ENCODE measurements around the gene DBI.

The DBI gene

DNA sequence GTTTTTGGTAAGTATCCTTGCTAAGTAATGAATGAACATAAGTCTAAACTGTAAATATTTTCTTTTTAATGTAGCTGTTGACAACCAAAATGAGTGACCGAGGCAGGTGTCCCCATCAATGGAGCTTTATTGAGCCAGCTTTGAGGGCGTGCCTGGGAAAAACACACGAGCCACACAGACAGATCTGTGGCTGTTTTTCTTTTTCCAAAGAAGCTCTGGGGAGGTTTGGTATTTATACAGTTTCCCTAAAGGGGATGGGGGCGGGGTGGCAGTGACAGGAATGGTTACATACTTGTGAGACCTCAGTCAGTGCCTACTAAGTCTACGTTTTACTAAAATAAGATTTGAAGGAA is 11.2 kb downstream of the DBI start:
- no peak for TF ChIP-seq CTCF (IDR thresholded peaks at IDR 0.05)

DNA sequence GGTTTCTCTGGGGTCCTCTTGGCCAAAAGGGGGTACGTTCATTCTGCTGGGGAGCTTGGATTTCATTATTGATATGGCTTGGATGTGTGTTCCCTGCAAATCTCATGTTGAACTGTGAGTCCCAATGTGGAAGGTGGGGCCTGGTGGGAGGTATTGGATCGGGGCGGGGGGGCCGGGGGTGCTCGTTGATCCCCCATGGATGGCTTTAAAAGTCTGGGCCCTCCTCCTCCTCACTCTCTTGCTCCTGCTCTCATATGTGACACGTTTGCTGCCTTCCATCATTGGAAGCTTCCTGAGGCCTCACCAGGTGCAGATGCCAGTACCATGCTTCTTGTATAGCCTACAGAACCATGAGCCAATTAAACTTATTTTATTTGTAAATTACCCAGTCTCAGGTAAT is 11.8 kb downstream of the DBI start:
- no peak for TF ChIP-seq CTCF (IDR thresholded peaks at IDR 0.05)

- no peak for TF ChIP-seq CTCF (IDR thresholded peaks at IDR 0.05)
These were observed 16.8 kb downstream of the DBI start for GRCh38 chr2:119383410-119384140.

- TF ChIP-seq CTCF (IDR thresholded peaks at IDR 0.05), result no peak
These were observed 18.2 kb downstream of the DBI start for GRCh38 chr2:119384971-119385370.

DNA sequence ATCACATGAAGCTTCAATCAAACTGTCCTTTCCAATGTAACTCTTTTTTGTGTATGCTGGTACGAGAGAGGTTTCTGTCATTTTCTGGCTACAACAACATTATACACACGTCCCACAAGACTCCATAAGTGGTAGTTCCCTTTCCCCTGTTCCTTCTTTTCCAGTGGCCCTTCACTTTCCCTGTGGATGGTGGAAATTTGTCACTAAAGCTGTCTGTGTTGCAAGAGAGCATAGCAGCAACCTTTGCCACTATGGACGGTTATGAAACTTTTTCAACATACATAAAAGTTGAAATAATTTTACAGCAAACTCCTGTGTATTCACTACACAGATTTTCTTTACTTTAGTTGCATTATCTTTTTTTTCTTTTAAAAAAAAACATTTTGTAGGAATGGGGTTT is 18.7 kb downstream of the DBI start:
- TF ChIP-seq CTCF (IDR thresholded peaks at IDR 0.05), result no peak

GRCh38 chr2:119387381-119388129 is 20.8 kb downstream of the DBI start:
- TF ChIP-seq CTCF (IDR thresholded peaks at IDR 0.05), result no peak

DNA sequence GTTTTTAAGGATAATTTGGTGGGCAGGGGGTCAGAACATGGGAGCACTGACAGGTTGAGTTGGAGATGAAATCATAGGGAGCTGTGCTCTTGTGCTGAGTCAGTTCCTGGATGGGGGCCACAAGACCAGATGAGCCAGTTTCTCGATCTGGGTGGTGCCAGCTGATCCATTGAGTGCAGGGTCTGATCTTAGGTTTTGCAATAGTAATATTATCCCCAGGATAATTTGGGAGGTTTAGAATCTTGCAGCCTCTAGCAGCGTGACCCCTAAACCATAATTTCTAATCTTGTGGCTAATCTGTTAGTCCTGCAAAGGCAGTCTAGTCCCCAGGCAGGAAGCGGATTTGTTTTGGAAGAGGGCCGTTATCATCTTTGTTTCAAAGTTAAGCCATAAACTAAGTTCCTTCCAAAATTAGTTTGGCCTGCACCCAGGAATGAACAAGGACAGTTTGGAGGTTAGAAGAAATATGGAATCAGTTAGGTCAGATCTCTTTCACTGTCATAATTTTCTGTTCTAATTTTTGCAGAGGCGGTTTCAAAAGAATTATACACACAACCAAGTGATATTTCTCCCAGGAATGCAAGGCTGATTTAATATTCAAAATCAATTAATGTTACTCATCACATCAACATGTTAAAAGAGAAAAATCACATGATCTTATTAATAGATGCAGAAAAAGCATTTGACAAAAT is 23.0 kb downstream of the DBI start:
- no peak for TF ChIP-seq CTCF (IDR thresholded peaks at IDR 0.05)
